Effector CD4-positive, alpha-beta T cell (primary cell): Measurements from ENCODE around the gene NELL2.
"Not testable (repeated sequence)": the region's sequence is repeated elsewhere in the genome, so short reads cannot be mapped to it uniquely, and the experiment has no call there.

Experiments
- DNase-seq: peaks from one replicate; pipeline ENCODE4 v3.0.0-alpha.2; 2020

The NELL2 gene

GRCh38 chr12:44847403-44847802 lies 28.7 kb downstream of the NELL2 start:
- DNase-seq, result no peak

DNA sequence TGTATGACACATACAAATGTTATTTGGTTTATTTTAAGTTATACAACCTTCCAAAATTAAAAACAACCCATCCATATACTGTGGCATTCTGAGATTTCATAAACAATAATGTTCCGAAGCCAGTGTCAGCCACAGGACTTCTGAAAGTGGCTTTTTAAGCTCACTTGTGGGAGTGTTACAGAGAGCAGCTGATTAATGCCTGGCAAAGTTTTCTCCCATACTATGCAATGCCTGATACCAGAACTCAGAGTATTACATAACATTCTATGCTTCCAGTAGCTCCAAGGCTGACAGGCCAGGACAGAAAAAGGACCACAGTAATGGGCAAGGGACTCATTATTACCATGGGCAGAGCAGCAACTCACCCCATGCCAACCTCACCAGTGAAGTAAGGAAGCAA lies 29.3 kb downstream of the NELL2 start:
- no peak for DNase-seq

DNA sequence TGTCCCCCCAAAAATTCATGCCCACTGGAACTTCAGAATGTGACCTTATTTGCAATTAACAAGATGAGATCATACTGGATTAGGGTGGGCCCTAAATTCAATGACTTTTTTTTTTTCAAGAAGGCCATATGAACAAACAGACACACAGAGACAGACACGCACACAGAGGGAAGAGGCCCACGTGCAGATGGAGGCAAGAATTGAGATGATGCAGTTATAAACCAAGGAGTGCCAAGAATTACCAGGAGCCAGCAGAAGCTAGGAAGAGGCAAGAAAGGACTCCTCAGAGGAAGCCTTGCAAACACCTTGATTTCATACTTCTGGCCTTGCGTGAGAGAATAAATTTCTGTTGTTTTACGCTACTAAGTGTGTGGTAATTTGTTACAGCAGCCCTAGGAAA lies 33.4 kb downstream of the NELL2 start:
- DNase-seq, result no peak

DNA sequence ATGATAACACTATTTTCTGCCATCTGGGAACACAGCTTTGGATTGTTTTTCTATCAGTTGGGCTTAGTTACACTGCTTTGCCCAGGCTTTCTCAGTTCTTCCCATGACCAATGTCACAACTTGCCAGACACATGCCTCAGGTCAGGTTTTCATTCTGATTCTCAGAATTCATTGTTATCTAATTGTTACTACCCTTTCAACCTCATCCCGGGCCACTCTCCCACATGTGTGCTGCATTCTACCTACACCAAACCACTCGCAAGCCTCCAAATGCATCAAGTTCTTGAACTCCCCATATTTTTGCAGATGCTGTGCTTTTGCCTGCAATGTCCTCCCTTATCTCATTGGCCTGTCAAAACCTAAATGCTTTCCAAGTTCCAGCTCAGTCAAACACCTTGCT lies 36.3 kb downstream of the NELL2 start:
- DNase-seq, result no peak

- no peak for DNase-seq
Measured at GRCh38 chr12:44837114-44837755, 38.9 kb downstream of the NELL2 start.

DNA sequence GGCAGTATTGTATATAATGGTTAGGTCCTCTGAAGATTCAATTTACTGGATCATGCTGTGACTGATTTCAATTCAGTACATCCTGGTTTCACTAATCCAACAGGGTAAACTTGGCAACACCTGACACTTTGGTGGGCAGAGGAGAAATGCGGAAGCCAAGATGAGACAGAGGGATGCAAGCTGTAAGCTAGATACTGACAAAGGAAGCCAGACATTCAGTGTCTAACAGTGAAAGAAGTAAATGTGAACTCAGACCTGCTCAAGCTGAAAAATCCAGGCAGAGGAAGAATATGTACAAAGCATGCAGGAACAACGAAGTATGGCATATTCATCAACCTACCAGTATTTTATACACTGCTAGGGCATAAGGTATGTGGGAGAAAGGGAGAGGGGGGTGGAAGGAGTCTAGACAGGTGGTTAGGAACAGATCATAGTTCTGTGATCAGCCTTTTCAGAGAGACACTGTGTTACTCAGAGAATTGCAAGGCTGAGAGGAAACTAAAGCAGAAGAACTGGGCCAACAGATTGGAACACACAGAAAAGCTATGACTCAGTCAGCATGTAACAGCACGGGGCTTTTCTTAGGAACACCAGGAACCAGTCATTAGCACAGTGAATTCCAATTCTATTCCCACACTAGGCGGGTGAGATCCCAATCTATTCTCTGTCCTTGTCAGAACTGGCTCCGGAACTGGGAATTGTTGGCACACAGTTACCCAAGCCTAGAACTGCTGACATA lies 40.3 kb downstream of the NELL2 start:
- peak; percentile 13 for DNase-seq

DNA sequence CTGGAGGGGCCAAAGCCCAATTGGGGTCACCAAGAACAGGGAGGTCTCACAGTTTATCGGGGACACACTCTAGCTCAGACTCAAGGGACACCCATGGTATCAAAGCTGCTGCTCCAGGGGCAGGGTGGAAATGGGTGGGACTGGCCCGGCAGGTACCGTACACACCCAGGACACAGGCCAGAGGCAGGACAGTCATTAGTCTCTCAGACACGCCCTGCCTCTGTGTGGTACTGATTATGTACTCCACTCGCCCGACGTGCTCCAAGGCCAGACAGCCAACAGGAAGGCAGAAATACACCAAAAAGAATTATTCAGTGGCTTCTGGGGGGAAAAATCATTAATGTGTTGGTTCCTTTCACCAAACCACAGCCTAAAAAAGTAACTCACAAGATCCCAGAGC lies 41.1 kb downstream of the NELL2 start:
- not testable (repeated sequence) for DNase-seq

- DNase-seq, result no peak
Measured at GRCh38 chr12:44833561-44833960, 42.6 kb downstream of the NELL2 start.

DNA sequence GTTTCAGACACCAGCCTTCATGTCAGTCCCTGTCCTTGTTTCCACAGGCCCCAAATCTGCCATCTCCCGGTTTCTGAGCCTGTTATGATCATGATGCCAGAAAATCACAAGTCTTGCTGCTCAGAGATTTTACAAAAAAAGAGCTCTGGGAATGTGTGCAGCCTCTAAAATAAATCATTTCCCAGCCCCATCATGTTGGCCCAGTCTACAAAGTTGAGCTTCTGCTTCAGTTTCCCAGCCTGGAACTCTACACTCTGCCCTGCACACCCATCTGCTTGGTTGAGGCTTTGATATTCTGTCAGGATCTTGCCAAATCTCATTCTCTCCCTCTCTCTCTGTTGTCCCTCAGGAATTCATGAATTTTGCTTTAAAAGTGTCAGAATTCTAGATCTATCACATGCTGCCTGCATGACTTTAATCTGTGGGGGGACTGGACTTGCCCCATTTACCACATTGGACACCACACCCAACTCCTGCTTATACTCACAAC lies 45.5 kb downstream of the NELL2 start:
- DNase-seq, result no peak

DNA sequence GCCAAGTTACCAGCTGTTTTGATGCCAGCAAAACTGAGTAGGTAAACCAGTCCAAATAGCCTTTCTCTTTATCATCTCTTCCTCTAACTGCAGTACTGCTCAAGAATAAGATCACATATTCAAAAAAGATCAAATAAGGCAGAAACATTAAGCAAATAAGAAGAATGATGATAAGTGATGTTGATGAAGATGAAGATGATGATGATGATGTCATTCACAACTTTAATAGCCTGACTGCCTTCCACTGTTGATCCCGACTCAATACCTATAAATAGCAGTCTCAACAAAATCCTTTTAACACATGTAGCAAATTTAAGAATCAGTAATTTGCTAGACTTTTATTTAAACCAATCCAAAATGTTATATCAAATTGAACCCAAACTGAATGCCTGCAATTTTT lies 47.1 kb downstream of the NELL2 start:
- no peak for DNase-seq

GRCh38 chr12:44827832-44828438 lies 48.2 kb downstream of the NELL2 start:
- no peak for DNase-seq

DNA sequence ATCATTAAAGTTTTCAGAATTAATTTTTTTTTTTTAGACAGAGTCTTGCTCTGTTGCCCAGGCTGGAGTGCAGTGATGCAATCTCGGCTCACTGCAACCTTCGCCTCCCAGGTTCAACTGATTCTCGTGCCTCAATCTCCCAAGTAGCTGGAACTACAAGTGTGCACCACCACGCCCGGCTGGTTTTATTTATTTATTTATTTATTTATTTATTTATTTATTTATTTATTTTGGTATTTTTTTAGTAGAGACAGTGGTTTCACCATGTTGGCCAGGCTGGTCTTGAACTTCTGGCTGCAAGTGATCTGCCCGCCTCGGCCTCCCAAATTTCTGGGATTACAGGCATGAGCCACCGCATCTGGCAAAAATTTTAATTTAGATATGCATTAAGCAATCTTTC lies 54.4 kb downstream of the NELL2 start:
- not testable (repeated sequence) for DNase-seq

GRCh38 chr12:44819884-44820283 lies 56.2 kb downstream of the NELL2 start:
- DNase-seq, result no peak

- DNase-seq, result no peak
Measured at GRCh38 chr12:44817687-44818086, 58.4 kb downstream of the NELL2 start.

DNA sequence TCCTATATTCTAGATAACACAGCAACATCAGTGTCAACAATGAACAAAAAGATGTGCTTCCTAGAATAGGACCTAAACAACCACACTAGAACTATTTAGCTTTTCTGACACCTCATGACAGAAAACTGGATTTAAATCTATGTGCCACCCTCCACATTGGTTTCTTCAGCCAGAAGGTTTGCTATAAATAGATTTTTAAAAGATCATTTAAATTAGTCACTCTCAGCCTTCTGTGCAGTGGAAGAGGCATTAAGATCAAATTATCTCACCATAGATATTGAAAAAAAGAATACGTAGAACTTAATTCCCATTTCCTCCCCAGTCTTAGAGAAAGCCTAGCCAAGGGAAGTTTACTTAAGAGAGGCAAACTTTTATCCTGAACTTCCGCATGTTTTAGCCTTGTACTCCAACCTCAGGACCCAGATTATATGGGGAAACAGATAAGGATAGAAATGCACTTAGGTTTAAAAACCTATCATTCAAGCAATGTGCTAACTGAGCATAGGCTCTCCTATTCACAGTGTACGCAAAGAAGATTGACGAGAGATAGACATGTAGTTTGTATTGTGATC lies 59.6 kb downstream of the NELL2 start:
- DNase-seq, result no peak

DNA sequence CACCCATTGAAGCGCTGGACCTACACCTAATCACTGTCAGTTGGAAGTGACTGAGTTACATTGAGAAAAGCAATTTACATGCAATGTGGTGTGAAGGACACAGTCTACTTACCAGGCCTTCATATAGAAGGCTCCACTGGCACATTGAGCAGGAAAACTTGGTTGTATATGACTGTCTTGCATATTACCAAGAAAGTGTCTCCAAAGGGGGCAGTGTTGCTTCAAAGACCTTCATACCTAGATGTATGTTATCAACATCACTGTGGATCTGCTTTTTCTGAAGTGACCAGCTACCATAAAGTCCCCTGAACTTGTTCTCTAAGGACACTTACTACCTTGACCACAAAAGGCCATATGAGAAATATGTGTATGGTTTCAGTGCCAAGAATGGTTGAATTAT lies 64.1 kb downstream of the NELL2 start:
- peak; percentile 38 for DNase-seq

GRCh38 chr12:44804068-44804467 lies 72.0 kb downstream of the NELL2 start:
- no peak for DNase-seq

GRCh38 chr12:44795970-44796369 lies 80.1 kb downstream of the NELL2 start:
- DNase-seq, result no peak

DNA sequence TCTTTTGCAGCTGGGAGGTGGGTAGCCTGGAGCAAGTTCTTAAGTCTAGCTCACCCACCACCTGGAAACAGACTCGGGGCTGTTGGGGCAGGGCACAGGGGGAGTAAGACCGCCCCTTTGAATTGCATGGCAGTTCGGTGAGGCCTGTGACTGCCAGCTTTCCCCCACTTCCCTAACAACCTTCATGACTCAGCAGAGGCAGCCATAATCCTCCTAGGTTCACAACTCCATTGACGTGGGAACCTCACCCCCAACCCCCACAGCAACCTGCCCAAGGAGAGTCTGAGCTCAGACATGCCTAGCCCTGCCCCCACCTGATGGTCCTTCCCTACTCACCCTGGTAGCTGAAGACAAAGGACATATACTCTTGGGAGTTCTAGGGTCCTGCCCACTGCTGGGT lies 87.4 kb downstream of the NELL2 start:
- no peak for DNase-seq

- no peak for DNase-seq
Measured at GRCh38 chr12:44780221-44780790, 95.8 kb downstream of the NELL2 start.

GRCh38 chr12:44779766-44780165 lies 96.3 kb downstream of the NELL2 start:
- DNase-seq, result no peak

GRCh38 chr12:44778863-44779262 lies 97.3 kb downstream of the NELL2 start:
- DNase-seq, result no peak

GRCh38 chr12:44777044-44777443 lies 99.1 kb downstream of the NELL2 start:
- DNase-seq, result no peak
